ENCODE data around the gene RNF145.

- TF ChIP-seq CTCF (IDR thresholded peaks at IDR 0.05) = no peak
- no peak for TF ChIP-seq POLR2A (IDR thresholded peaks at IDR 0.05)
- TF ChIP-seq POLR2AphosphoS5 (IDR thresholded peaks at IDR 0.05) = no peak
Measured at GRCh38 chr5:159184858-159185381, 24.4 kb downstream of the RNF145 start.

Data from prostate gland (tissue), 2 donors.